Left ventricle myocardium inferior (tissue), 1 donor: ENCODE data around the gene PRDM11. TPM values are rescaled to one million over a fixed set of nuclear protein-coding genes. Genes with fewer than 3 reads are reported as not detected.
"Not testable (repeated sequence)": the region's sequence is repeated elsewhere in the genome, so short reads cannot be mapped to it uniquely, and the experiment has no call there.

Source experiments
- DNase-seq: peaks from one replicate; pipeline ENCODE4 v3.0.0-alpha.2; 2020
- H3K27ac ChIP-seq: fragments of 200-600 bp; replicated peaks from 2 replicates; pipeline ENCODE4 v1.8.0; 2021
- H3K27me3 ChIP-seq: fragments of 200-600 bp; 2 replicates; pipeline ENCODE4 v1.8.0; 2021; ENCODE audit warnings: low read depth
- H3K36me3 ChIP-seq: fragments of 200-600 bp; 2 replicates; pipeline ENCODE4 v1.8.0; 2021
- H3K4me1 ChIP-seq: fragments of 200-600 bp; 2 replicates; pipeline ENCODE4 v1.8.0; 2021
- H3K4me3 ChIP-seq: fragments of 200-600 bp; 2 replicates; pipeline ENCODE4 v1.8.0; 2021; ENCODE audit warnings: mild to moderate bottlenecking, moderate library complexity
- H3K9me3 ChIP-seq: fragments of 200-600 bp; replicated peaks from 2 replicates; pipeline ENCODE4 v1.8.0; 2021
- CTCF ChIP-seq: fragments of 200-600 bp; IDR thresholded peaks from 2 replicates; pipeline ENCODE4 v1.8.0; 2021; ENCODE audit warnings: antibody characterized with exemption, mild to moderate bottlenecking, borderline replicate concordance
- intact Hi-C: fragments of 100-400 bp; cut with micrococcal nuclease; formaldehyde crosslinking; loops from one replicate; pipeline ENCODE4 v1.11.0; 2022
- total RNA-seq: library from RNA; stranded (reverse); fragmentation: NEBNext Ultra II Directional; extraction: Animal tissue kit (Norgen Biotek cat#: 25700); gene quantifications from one replicate; pipeline ENCODE4 v1.2.1, GENCODE V29; 2021
- donor health status: DM: no; HTN: yes; CAD: no; lungs with severe emphysema.

The PRDM11 gene
- total RNA-seq, 1 donor from 2014 or later = 17.2 TPM

GRCh38 chr11:45113807-45114206, 32.6 kb upstream of the PRDM11 start:
- intact Hi-C loops = loop anchor here (5.0 kb wide), 1 partner anchor 178 kb away; no protein-coding TSS in a partner anchor
- peaks cover 46% of the 10 kb centered on the region for H3K27me3 ChIP-seq
- TF ChIP-seq CTCF = no peak
- H3K27ac ChIP-seq = no peak overlapping the region
- H3K4me3 ChIP-seq = no peak overlapping the region
- no peaks in the 10 kb centered on the region for H3K36me3 ChIP-seq
- no peak for DNase-seq
- H3K4me1 ChIP-seq = no peaks in the 10 kb centered on the region
- H3K9me3 ChIP-seq = peaks cover 7% of the 10 kb centered on the region

- H3K36me3 ChIP-seq, intact Hi-C loops, H3K4me1 ChIP-seq, DNase-seq, H3K27ac ChIP-seq, H3K4me3 ChIP-seq, H3K9me3 ChIP-seq: not testable (repeated sequence)
- H3K27me3 ChIP-seq = peaks cover 32% of the 10 kb centered on the region
These were observed 18.6 kb upstream of the PRDM11 start for GRCh38 chr11:45127836-45128235.

GRCh38 chr11:45133878-45134277, 12.6 kb upstream of the PRDM11 start:
- H3K9me3 ChIP-seq = peaks cover 9% of the 10 kb centered on the region
- H3K4me1 ChIP-seq = no peaks in the 10 kb centered on the region
- intact Hi-C loops = no loop called here
- no peak for DNase-seq
- no peak overlapping the region for H3K4me3 ChIP-seq
- H3K27me3 ChIP-seq = peaks cover 55% of the 10 kb centered on the region
- no peaks in the 10 kb centered on the region for H3K36me3 ChIP-seq
- no peak for TF ChIP-seq CTCF
- H3K27ac ChIP-seq = no peak overlapping the region

GRCh38 chr11:45141171-45141570, 5.3 kb upstream of the PRDM11 start:
- H3K27me3 ChIP-seq = peaks cover 11% of the 10 kb centered on the region
- no peaks in the 10 kb centered on the region for H3K36me3 ChIP-seq
- no peak for DNase-seq
- TF ChIP-seq CTCF = no peak
- intact Hi-C loops = no loop called here
- H3K4me3 ChIP-seq = no peak overlapping the region
- no peaks in the 10 kb centered on the region for H3K9me3 ChIP-seq
- no peak overlapping the region for H3K27ac ChIP-seq
- peaks cover 11% of the 10 kb centered on the region for H3K4me1 ChIP-seq

GRCh38 chr11:45141631-45142030, 4.8 kb upstream of the PRDM11 start:
- H3K4me1 ChIP-seq = peaks cover 14% of the 10 kb centered on the region
- intact Hi-C loops = no loop called here
- TF ChIP-seq CTCF = no peak
- H3K36me3 ChIP-seq = no peaks in the 10 kb centered on the region
- H3K27me3 ChIP-seq = peaks cover 6% of the 10 kb centered on the region
- H3K9me3 ChIP-seq = no peaks in the 10 kb centered on the region
- H3K27ac ChIP-seq = no peak overlapping the region
- no peak overlapping the region for H3K4me3 ChIP-seq
- no peak for DNase-seq

- Histone ChIP-seq H3K27me3 (peaks cover under 1% of the 10 kb centered on the region), H3K36me3 (no peaks in the 10 kb centered on the region)
These were observed 4.0 kb upstream of the PRDM11 start for GRCh38 chr11:45142241-45143055.

More at GRCh38 chr11:45142241-45143055, 4.0 kb upstream of the PRDM11 start:
- intact Hi-C loops = no loop called here
- DNase-seq = no peak
- no peak overlapping the region for H3K4me3 ChIP-seq
- peaks cover 17% of the 10 kb centered on the region for H3K4me1 ChIP-seq
- H3K27ac ChIP-seq = no peak overlapping the region
- no peaks in the 10 kb centered on the region for H3K9me3 ChIP-seq
- TF ChIP-seq CTCF = no peak
